Measurements from ENCODE around the gene NBPF4. TPM values are rescaled to one million over a fixed set of nuclear protein-coding genes. Genes with fewer than 3 reads are reported as not detected.
"Not testable (repeated sequence)": the region's sequence is repeated elsewhere in the genome, so short reads cannot be mapped to it uniquely, and the experiment has no call there.

The NBPF4 gene, protein sequence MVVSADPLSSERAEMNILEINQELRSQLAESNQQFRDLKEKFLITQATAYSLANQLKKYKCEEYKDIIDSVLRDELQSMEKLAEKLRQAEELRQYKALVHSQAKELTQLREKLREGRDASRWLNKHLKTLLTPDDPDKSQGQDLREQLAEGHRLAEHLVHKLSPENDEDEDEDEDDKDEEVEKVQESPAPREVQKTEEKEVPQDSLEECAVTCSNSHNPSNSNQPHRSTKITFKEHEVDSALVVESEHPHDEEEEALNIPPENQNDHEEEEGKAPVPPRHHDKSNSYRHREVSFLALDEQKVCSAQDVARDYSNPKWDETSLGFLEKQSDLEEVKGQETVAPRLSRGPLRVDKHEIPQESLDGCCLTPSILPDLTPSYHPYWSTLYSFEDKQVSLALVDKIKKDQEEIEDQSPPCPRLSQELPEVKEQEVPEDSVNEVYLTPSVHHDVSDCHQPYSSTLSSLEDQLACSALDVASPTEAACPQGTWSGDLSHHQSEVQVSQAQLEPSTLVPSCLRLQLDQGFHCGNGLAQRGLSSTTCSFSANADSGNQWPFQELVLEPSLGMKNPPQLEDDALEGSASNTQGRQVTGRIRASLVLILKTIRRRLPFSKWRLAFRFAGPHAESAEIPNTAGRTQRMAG
- total RNA-seq (not detected), polyA plus RNA-seq (not detected), total RNA-seq (0 to 0.49 (median 0.15) reads per million in 6 experiments)

DNA sequence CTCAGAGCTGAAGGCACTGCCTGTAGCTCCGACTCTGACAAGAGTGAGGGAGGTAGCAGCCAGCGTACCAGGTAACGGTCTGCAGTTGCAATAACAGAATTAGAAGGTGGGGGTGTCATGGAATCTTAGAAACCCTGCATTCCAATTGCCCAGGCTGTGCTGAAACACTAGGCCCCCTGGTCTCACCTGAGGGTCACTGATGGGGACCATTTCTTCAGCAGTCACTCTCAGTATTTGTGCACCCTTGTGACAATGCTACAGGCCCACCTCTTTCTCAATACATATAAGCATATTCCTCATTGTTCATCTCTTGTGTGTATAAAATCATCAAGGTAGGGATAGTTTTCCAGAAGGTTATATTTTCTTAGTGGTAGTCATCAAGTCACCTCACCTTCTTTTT is at the start of gene NBPF4:
Gene NBPF4 (minus strand): TSS at position 101 of the 400 bp plus-strand sequence. CDS start 315 bp downstream, outside the sequence.
- H3K9me3 Mint-ChIP-seq, H3K4me3 Mint-ChIP-seq, H3K27ac Mint-ChIP-seq, ATAC-seq, H3K4me1 Mint-ChIP-seq, H3K36me3 Mint-ChIP-seq, DNase-seq, H3K27me3 Mint-ChIP-seq, POLR2A ChIA-PET: not testable (repeated sequence)

DNA sequence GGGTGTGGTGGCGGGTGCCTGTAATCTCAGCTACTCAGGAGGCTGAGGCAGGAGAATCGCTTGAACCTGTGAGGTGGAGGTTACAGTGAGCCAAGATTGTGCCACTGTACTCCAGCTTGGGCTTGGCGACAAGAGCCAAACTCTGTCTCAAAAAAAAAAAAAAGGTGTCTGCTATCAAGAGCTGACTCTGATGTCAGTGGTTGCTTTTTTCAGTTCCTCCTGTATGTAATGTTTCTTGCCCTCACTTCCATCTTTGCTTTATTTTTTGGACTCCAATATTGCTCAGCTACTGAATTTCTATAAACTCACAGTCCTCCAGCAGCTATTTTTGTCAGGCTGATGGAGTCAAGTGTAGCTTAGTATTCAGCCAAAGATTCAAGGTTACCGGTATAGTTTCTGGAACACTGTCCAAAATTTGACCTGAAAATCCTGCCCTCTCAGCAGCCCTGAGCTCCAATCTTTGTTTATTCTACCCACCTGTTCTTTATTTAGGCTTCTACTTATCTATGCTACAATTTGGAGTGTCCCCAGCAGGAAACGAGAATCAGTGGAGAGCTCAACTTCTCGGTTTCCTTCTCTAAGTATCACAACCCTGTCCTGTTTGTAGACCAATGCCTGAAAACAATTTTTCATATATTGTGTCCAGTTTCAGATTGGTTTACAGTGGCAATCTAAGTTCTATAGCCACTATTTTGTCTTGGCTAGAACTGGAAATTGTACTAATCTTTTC is 38.8 kb upstream of the NBPF4 start:
- H3K4me1 Mint-ChIP-seq, H3K27me3 Mint-ChIP-seq, H3K36me3 Mint-ChIP-seq, H3K4me3 Mint-ChIP-seq, POLR2A ChIA-PET, ATAC-seq, H3K27ac Mint-ChIP-seq, H3K9me3 Mint-ChIP-seq, DNase-seq: not testable (repeated sequence)

DNA sequence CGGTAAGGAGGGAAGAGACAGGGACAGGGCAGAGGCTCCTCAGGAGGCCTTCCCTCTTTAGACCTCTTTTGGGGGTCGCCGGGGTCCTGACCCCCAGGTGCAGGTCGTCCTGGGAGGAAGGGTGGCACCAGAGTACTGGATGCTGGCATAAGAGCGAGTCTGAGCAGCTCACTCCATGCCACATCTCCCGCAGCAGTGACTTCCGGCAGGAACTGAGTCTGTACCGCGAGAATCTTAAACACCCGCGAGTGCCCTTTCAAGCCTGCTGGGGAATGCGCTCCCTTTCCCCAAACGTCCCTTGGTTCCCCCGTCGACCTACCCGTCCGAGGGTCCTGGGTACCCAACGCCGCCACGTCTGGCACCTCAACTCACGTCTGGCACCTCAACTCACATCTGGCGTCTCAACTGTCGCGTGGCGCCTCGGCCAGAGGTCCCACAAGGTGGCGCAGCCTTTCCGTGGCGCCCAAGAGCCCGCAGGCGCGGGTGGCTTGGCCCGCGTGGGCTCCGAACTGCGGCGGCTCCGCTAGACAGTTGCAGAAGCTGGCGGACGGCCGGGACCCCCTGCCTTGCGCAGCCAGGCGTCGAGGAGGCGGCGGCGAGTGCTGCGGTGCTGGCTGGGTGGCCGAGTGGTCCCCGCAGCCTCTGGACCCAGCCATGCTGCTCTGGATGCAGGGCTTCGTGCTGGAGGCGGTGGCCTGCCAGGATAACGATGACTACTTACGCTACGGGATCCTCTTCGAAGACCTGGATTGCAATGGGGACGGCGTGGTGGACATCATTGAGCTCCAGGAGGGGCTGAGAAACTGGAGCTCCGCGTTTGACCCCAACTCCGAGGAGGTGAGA is 28.8 kb upstream of the NBPF4 start:
- DNase-seq, H3K9me3 Mint-ChIP-seq, H3K27ac Mint-ChIP-seq, H3K27me3 Mint-ChIP-seq, POLR2A ChIA-PET, H3K36me3 Mint-ChIP-seq, H3K4me3 Mint-ChIP-seq, H3K4me1 Mint-ChIP-seq: not testable (repeated sequence)
- ATAC-seq: peak; percentile 93 to 96

DNA sequence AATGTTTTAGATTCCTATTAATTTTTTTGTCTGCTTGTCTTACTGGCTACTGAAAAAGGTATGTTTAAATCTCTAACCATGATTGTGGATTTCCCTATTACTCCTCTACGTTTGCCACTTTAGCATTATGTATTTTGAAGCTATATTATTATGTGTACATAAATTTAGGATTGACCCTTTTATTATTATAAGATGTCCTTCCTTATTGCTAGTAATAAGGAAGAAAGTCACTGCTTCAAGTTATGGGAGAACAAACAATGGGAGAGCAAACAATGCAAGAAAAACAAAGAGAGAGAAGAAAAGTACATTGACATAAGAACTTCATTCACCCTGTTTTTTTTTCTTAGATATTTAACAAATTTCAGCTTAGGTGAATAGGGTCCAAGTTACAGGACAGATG is 23.2 kb upstream of the NBPF4 start:
- H3K4me3 Mint-ChIP-seq, H3K36me3 Mint-ChIP-seq, POLR2A ChIA-PET, H3K9me3 Mint-ChIP-seq, ATAC-seq, H3K27ac Mint-ChIP-seq, H3K4me1 Mint-ChIP-seq, H3K27me3 Mint-ChIP-seq, DNase-seq: not testable (repeated sequence)

DNA sequence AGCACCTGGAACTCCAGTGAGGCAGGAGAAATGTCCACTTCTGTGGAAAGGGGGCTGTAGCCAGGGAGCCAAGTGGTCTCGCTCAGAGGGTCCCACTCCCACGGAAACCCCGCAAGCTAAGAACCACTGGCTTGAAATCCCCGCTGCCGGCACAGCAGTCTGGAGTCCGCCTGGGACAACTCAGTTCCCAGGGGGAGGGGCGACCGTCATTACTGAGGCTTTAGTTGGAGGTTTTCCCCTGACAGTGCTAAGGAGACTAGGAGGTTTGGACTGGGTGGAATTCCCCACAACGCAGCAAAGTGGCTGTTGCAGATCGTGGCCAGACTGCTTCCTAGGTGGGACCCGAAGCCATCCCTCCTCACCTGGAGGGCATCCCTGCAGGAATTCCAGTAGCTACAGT is 18.1 kb upstream of the NBPF4 start:
- POLR2A ChIA-PET, H3K4me1 Mint-ChIP-seq, H3K4me3 Mint-ChIP-seq, H3K27me3 Mint-ChIP-seq, DNase-seq, H3K27ac Mint-ChIP-seq, ATAC-seq, H3K36me3 Mint-ChIP-seq, H3K9me3 Mint-ChIP-seq: not testable (repeated sequence)

DNA sequence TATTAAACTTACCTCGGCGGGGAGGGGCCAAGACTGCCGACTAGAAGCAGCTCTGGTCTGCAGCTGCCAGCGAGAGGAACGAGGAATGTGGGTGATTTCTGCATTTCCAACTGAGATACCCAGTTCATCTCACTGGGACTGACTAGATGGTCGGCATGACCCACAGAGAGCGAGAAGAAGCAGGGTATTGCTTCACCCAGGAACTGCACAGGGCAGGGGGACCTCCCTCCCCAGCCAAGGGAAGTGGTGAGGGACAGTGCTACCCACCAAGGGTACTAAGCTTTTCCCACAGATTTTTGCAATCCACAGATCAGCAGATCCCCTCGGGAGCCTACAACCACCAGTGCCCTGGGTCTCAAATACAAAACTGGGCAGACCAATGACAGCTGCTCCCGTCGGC is 17.6 kb upstream of the NBPF4 start:
- DNase-seq, H3K27me3 Mint-ChIP-seq, H3K9me3 Mint-ChIP-seq, H3K36me3 Mint-ChIP-seq, POLR2A ChIA-PET, ATAC-seq, H3K27ac Mint-ChIP-seq, H3K4me1 Mint-ChIP-seq, H3K4me3 Mint-ChIP-seq: not testable (repeated sequence)

DNA sequence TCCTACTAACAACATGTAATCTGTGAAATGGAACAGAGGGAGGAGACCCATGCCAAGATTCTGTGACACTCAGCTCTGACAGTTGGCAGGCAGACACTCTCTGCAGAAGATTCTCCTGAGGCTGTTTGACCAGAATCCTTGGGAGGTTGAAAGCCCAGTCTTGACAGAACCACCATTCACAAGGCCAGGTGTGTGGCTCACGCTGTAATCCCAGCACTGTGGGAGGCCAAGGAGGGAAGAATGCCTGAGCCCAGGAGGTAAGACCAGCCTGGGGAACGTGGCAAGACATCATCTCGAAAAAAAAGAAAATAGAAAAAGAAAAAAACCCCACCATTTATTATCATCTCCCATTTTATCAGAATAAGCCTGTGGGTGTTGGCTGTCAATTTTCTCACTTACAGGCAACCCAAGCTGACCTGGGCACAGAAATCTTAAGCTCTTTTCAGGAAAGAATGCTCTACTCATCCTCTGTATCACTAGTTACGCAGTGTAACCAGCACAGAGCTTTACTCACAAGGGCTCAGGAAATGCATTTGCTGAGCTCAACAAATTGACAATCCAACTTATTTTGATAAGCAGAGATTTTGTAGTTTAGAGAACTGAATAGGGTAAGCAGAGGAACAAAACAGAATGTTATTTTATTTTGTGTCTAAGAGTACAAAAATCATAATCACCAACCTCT is 16.8 kb upstream of the NBPF4 start:
- H3K36me3 Mint-ChIP-seq: not testable (repeated sequence)

DNA sequence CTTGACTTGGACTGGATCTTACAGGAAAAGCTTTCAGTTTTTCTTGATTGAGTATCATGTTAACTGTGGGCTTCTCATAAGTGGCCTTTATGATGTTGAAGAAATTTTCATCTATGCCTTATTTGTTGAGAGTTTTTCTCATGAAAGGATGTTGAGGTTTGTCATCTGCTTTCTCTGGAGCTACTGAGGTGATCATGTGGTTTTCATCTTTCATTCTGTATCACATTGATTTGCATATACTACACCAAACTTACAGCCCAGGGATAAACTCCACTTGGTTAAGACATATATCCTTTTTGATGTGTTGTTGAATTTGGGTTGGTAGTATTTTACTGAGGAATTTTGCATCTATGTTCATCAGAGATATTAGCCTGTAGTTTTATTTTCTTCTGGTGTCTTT is 11.6 kb upstream of the NBPF4 start:
- H3K27me3 Mint-ChIP-seq, H3K36me3 Mint-ChIP-seq, H3K27ac Mint-ChIP-seq, POLR2A ChIA-PET, H3K4me3 Mint-ChIP-seq, DNase-seq, H3K9me3 Mint-ChIP-seq, H3K4me1 Mint-ChIP-seq, ATAC-seq: not testable (repeated sequence)

More for the DNA sequence above, 16.8 kb upstream of the NBPF4 start:
- ATAC-seq, H3K9me3 Mint-ChIP-seq, H3K27ac Mint-ChIP-seq, DNase-seq, H3K27me3 Mint-ChIP-seq, H3K4me1 Mint-ChIP-seq, POLR2A ChIA-PET, H3K4me3 Mint-ChIP-seq: not testable (repeated sequence)

DNA sequence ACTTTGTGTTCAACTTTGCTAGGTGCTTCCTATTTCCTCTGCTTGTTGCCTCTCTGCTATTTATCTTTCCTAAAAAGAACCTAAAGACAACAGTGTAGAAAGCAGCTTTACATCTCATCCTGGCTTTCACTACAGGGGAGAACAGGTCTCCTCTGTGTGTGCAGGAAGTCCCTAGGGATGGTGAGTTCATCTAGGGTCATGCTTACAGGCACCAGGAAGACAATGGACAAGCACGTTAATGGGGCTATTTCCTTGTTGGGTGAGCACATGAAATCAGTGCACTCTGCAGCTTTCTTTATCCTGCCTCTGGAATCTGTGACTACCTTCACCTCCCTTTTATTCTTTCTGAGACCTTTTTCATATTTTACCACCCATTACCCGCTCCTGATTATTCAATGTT is 4.5 kb downstream of the NBPF4 start:
- H3K36me3 Mint-ChIP-seq: not testable (repeated sequence)

DNA sequence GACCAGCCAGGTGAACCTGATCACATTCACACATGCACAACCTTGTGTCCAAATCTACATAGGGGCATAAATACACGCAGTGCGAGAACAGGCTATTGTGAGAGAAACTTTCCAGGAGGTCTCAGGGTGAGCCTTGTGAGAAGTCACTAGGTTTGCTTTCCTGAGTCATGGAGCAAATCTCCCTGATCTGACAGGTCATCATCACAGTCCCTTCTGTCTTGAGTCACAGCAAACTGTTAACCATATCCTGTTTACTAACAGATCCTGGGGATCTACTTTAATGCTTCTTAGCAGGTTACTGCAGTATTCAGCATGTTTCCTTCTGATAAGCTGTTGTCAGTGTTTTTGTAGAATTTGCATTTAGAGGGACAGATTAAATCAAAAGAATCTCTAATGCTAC is 8.6 kb downstream of the NBPF4 start:
- H3K4me3 Mint-ChIP-seq, H3K9me3 Mint-ChIP-seq, H3K27me3 Mint-ChIP-seq, DNase-seq, H3K27ac Mint-ChIP-seq, H3K36me3 Mint-ChIP-seq, H3K4me1 Mint-ChIP-seq, ATAC-seq, POLR2A ChIA-PET: not testable (repeated sequence)

More for the DNA sequence above, 4.5 kb downstream of the NBPF4 start:
- H3K9me3 Mint-ChIP-seq, H3K27ac Mint-ChIP-seq, DNase-seq, H3K4me3 Mint-ChIP-seq, H3K27me3 Mint-ChIP-seq, ATAC-seq, POLR2A ChIA-PET, H3K4me1 Mint-ChIP-seq: not testable (repeated sequence)

DNA sequence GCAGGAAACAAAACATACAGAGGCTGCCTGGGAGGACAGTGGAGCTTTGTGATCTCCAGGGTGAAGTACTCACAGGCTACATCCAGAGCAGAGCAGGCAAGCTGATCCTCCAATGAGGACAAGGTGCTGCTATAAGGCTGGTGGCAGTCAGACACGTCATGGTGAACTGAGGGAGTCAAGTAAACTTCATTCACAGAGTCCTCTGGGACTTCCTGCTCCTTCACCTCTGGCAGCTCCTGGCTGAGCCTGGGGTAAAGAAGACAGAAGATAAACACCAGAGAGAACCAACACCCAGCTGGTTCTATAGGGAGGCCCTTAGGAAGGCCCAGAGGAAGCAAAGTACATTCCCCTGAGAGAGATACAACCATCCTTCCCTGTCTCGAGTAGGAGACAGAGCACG is 11.7 kb downstream of the NBPF4 start:
- POLR2A ChIA-PET, H3K4me3 Mint-ChIP-seq, H3K9me3 Mint-ChIP-seq, H3K27me3 Mint-ChIP-seq, DNase-seq, H3K27ac Mint-ChIP-seq, H3K36me3 Mint-ChIP-seq, H3K4me1 Mint-ChIP-seq, ATAC-seq: not testable (repeated sequence)

DNA sequence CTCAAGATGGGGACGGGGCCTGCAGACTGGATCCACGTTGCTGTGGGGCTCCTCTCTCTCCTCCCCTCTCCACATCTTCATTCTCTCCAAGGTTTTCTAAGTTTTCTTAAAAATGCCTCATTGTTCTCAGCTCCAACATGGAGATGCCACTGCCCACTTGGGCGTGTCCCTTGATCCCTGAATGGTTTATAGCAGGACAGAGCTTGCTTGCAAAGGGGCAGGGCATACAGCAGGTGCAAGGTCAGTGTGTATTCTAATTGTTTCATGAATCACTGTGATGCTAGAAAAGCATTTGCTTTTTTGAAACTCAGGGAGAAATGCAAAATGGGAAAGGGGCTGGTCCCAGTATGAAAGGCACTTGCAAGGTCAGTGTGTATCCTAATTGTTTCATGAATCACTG is 13.9 kb downstream of the NBPF4 start:
- not testable (repeated sequence) for H3K4me3 Mint-ChIP-seq

More for the DNA sequence above, 13.9 kb downstream of the NBPF4 start:
- H3K27me3 Mint-ChIP-seq, H3K27ac Mint-ChIP-seq, H3K9me3 Mint-ChIP-seq, H3K36me3 Mint-ChIP-seq, DNase-seq, H3K4me1 Mint-ChIP-seq, POLR2A ChIA-PET, ATAC-seq: not testable (repeated sequence)
